Panc1 (cell line): ENCODE results near the gene SUPT20HL1. TPM values are rescaled to one million over a fixed set of nuclear protein-coding genes. Genes with fewer than 3 reads are reported as not detected.
"Not testable (repeated sequence)": the region's sequence is repeated elsewhere in the genome, so short reads cannot be mapped to it uniquely, and the experiment has no call there.

Source experiments
- ATAC-seq: fragments of 200-7000 bp; cut with Tn5 transposase; 2 replicates; pipeline ENCODE4 v1.9.1; 2020; ENCODE audit warnings: mild to moderate bottlenecking, moderate library complexity
- Bru-seq: library from RNA; stranded (reverse); fragments of 400-500 nt; gene quantifications from one replicate; lab custom pipeline; 2021; lab: Mats Ljungman, UMichigan
- BruChase-seq, 2 experiments: library from RNA; stranded (reverse); fragments of 400-500 nt; gene quantifications; one replicate each; lab custom pipeline; 2021; lab: Mats Ljungman, UMichigan
- BruUV-seq: library from RNA; stranded (reverse); fragments of 400-500 nt; replicated peaks from 2 replicates; lab custom pipeline; 2021; lab: Mats Ljungman, UMichigan
- CTCF ChIA-PET: fragments of 300-600 bp; sonication (Branson Sonifier 250); formaldehyde crosslinking; loops from one replicate; lab custom pipeline; 2022; ENCODE audit warnings: antibody characterized with exemption; lab: Charles Lee
- POLR2A ChIA-PET: fragments of 300-600 bp; sonication (Branson Sonifier 250); formaldehyde crosslinking; loops from one replicate; lab custom pipeline; 2022; ENCODE audit warnings: antibody characterized with exemption; lab: Charles Lee
- DNase-seq: peaks from one replicate; pipeline ENCODE4 v3.0.0-alpha.2; 2010; ENCODE audit warnings: low read depth, low spot score
- H3K27ac ChIP-seq: 2 replicates; pipeline ENCODE4 v1.5.1; 2011; ENCODE audit warnings: mild to moderate bottlenecking, low read length, inconsistent platforms
- H3K27me3 ChIP-seq: fragments of 200-500 bp; sonication (Bioruptor generic); 2 replicates; pipeline ENCODE4 v1.6.0; 2014; ENCODE audit warnings: low read length, inconsistent platforms; ENCODE audit not compliant: control insufficient read depth, insufficient read depth
- H3K36me3 ChIP-seq: fragments of 200-500 bp; sonication (Bioruptor generic); 2 replicates; pipeline ENCODE4 v1.5.1; 2014; ENCODE audit warnings: inconsistent platforms, mild to moderate bottlenecking, low read length, moderate library complexity; ENCODE audit not compliant: control insufficient read depth, insufficient read depth
- H3K4me1 ChIP-seq: 2 replicates; pipeline ENCODE4 v1.5.1; 2011; ENCODE audit warnings: inconsistent platforms, mild to moderate bottlenecking, low read length, moderate library complexity; ENCODE audit not compliant: control insufficient read depth, insufficient read depth
- H3K4me3 ChIP-seq, 2 experiments: 2 replicates each; pipeline ENCODE4 v1.5.1; 2011 to 2012; ENCODE audit warnings: low read depth in 2 of 2, low read length in 2 of 2, mild to moderate bottlenecking in 2 of 2, inconsistent platforms in 1 of 2, moderate library complexity in 1 of 2
- H3K9me3 ChIP-seq: fragments of 200-500 bp; sonication (Bioruptor generic); 2 replicates; pipeline ENCODE4 v1.5.1; 2014; ENCODE audit warnings: low read depth, mild to moderate bottlenecking, inconsistent platforms, low read length, moderate library complexity; ENCODE audit not compliant: control insufficient read depth, insufficient read depth
- CTCF ChIP-seq: fragments of 450-650 bp; IDR thresholded peaks from 2 replicates; pipeline ENCODE4 v1.5.1; 2017; ENCODE audit warnings: mild to moderate bottlenecking
- POLR2AphosphoS5 ChIP-seq: IDR thresholded peaks from 2 replicates; pipeline ENCODE4 v1.6.1; 2012; ENCODE audit warnings: mild to moderate bottlenecking, low read depth, low read length, moderate library complexity
- REST ChIP-seq, 2 experiments: IDR thresholded peaks; 2 replicates each; pipeline ENCODE4 v1.6.1; 2011 to 2012; ENCODE audit warnings: low read depth in 2 of 2, control low read depth in 1 of 2, low read length in 1 of 2, mild to moderate bottlenecking in 1 of 2, moderate library complexity in 1 of 2; ENCODE audit not compliant: insufficient read depth in 1 of 2
- SIN3A ChIP-seq: IDR thresholded peaks from 2 replicates; pipeline ENCODE4 v1.6.1; 2012; ENCODE audit warnings: low read depth, mild to moderate bottlenecking, low read length, moderate library complexity, borderline replicate concordance; ENCODE audit not compliant: insufficient read depth
- TCF7L2 ChIP-seq: IDR thresholded peaks from 2 replicates; pipeline ENCODE4 v1.6.1; 2011; ENCODE audit warnings: mild to moderate bottlenecking, low read depth, low read length, inconsistent platforms
- in situ Hi-C: cut with HindIII; loops from 2 replicates; pipeline ENCODE4 v1.10.0; 2016; ENCODE audit warnings: low sequenced_read_pairs, low pct_unique_long_range_greater_than_20kb
- intact Hi-C: fragments of 100-400 bp; cut with micrococcal nuclease; formaldehyde crosslinking; loops from one replicate; pipeline ENCODE4 v1.10.0; 2022; ENCODE audit not compliant: unreplicated experiment
- long read RNA-seq: library from polyadenylated mRNA; unstranded; transcript quantifications from one replicate; pipeline ENCODE4 v2.0.0, GENCODE V29; 2021; ENCODE audit not compliant: unreplicated experiment
- polyA plus RNA-seq: library from polyadenylated mRNA; unstranded; fragments of >200 nt; gene quantifications from one replicate; pipeline ENCODE4 v1.2.1, GENCODE V29; 2012; ENCODE audit warnings: missing spikeins; ENCODE audit not compliant: insufficient read length
- total RNA-seq: library from RNA; stranded (reverse); gene quantifications from one replicate; pipeline ENCODE4 v1.2.1, GENCODE V29; 2021; ENCODE audit not compliant: unreplicated experiment

SUPT20HL1 gene
- total RNA-seq (not detected), Bru-seq, nascent RNA (not detected), BruChase-seq, experiment 1, labeled RNA remaining after a 2-hour chase (not detected), BruChase-seq, experiment 2, labeled RNA remaining after a 6-hour chase (not detected)
- polyA plus RNA-seq, result not detected
- long read RNA-seq, result 0 reads

GRCh38 chrX:24360272-24360671 lies at the start of gene SUPT20HL1:
Gene SUPT20HL1, plus strand, starts transcription at chrX:24360639. Its CDS starts 2,122 bp downstream, at chrX:24362761.
- Histone ChIP-seq H3K27ac (no peak within 1 kb of the TSS), H3K27me3 (no peaks in the 10 kb centered on the region), H3K9me3 (no peaks in the 10 kb centered on the region), H3K4me3 (no peak within 1 kb of the TSS), H3K36me3 (no peaks in the 10 kb centered on the region), H3K4me1 (no peaks in the 10 kb centered on the region)
- intact Hi-C loops, result no loop called here
- ChIA-PET CTCF (no interaction called here), POLR2A (no interaction called here)
- no TSS peak for BruUV-seq
- DNase-seq (no peak), ATAC-seq (no peak)
- TF ChIP-seq REST (IDR thresholded peaks at IDR 0.05; ENCODE audit: insufficient read depth in 1 of 2, low read depth in 2 of 2, low read length in 1 of 2) (no peak), CTCF (no peak), POLR2AphosphoS5 (no peak), SIN3A (no peak), TCF7L2 (no peak)
- in situ Hi-C loops, result no loop called here

- H3K27ac ChIP-seq, in situ Hi-C loops, CTCF ChIA-PET, H3K4me1 ChIP-seq, H3K4me3 ChIP-seq, H3K36me3 ChIP-seq, ATAC-seq, intact Hi-C loops, BruUV-seq, POLR2A ChIA-PET, H3K9me3 ChIP-seq, DNase-seq, H3K27me3 ChIP-seq: not testable (repeated sequence)
These were observed 49.5 kb upstream of the SUPT20HL1 start for GRCh38 chrX:24310916-24311315.

- DNase-seq, H3K36me3 ChIP-seq, H3K4me3 ChIP-seq, in situ Hi-C loops, H3K27ac ChIP-seq, intact Hi-C loops, CTCF ChIA-PET, ATAC-seq, H3K27me3 ChIP-seq, H3K9me3 ChIP-seq, BruUV-seq, POLR2A ChIA-PET, H3K4me1 ChIP-seq: not testable (repeated sequence)
These were observed 48.8 kb upstream of the SUPT20HL1 start for GRCh38 chrX:24311507-24312248.

GRCh38 chrX:24312249-24312607 lies 48.2 kb upstream of the SUPT20HL1 start:
- POLR2A ChIA-PET, CTCF ChIA-PET, H3K27me3 ChIP-seq, ATAC-seq, BruUV-seq, H3K36me3 ChIP-seq, H3K9me3 ChIP-seq, H3K4me1 ChIP-seq, H3K4me3 ChIP-seq, intact Hi-C loops, DNase-seq, H3K27ac ChIP-seq, in situ Hi-C loops: not testable (repeated sequence)
